BLaER1 treated with 17β-estradiol and CSF1 and Interleukin-3, amounts not matched to agents 10 nM and 100 nM (cell line): Measurements from ENCODE around the gene ZNF282.

ENCODE experiments used
- H3K27ac ChIP-seq, 11 experiments: shearing (Covaris generic); formaldehyde crosslinking; 2 replicates each; pipeline ENCODE4 v1.8.1; 2022
- H3K27me3 ChIP-seq, 11 experiments: shearing (Covaris generic); formaldehyde crosslinking; 2 replicates each; pipeline ENCODE4 v1.8.1; 2022
- H3K36me3 ChIP-seq, 11 experiments: shearing (Covaris generic); formaldehyde crosslinking; 2 replicates each; pipeline ENCODE4 v1.8.1; 2022
- H3K4me1 ChIP-seq, 10 experiments: shearing (Covaris generic); formaldehyde crosslinking; 2 replicates each; pipeline ENCODE4 v1.8.1; 2022
- H3K4me2 ChIP-seq, 11 experiments: shearing (Covaris generic); formaldehyde crosslinking; 2 replicates each; pipeline ENCODE4 v1.8.1; 2022
- H3K4me3 ChIP-seq, 10 experiments: shearing (Covaris generic); formaldehyde crosslinking; 2 replicates each; pipeline ENCODE4 v1.8.1; 2022
- H3K9ac ChIP-seq, 11 experiments: shearing (Covaris generic); formaldehyde crosslinking; 2 replicates each; pipeline ENCODE4 v1.8.1; 2022
- H3K9me3 ChIP-seq, 11 experiments: shearing (Covaris generic); formaldehyde crosslinking; replicated peaks in 1 of 11; 2 replicates each; pipeline ENCODE4 v1.8.1; 2022
- H4K20me1 ChIP-seq, 11 experiments: shearing (Covaris generic); formaldehyde crosslinking; 2 replicates each; pipeline ENCODE4 v1.8.1; 2022
- Cebpa-rat ChIP-seq, 11 experiments: shearing (Covaris generic); IDR thresholded peaks; 2 replicates each; pipeline ENCODE4 v1.8.1; 2022

Gene ZNF282

GRCh38 chr7:149252378-149252777 is 57.0 kb downstream of the ZNF282 start:
- Histone ChIP-seq H3K4me1 (peaks cover 0 to 14% (median 9%) of the 10 kb centered on the region in 10 experiments; a peak in 4 of 20 replicates), H3K27me3 (no peaks in the 10 kb centered on the region), H3K4me3 (no peak overlapping the region), H3K4me2 (no peak overlapping the region), H3K9ac (no peak overlapping the region), H3K36me3 (peaks cover 67 to 85% (median 73%) of the 10 kb centered on the region in 11 experiments), H3K27ac (no peak overlapping the region), H3K9me3 (no peaks in the 10 kb centered on the region), H4K20me1 (peaks cover 5 to 24% (median 20%) of the 10 kb centered on the region in 11 experiments; a peak in 14 of 22 replicates)
- no peak for TF ChIP-seq Cebpa-rat (IDR thresholded peaks at IDR 0.05)

DNA sequence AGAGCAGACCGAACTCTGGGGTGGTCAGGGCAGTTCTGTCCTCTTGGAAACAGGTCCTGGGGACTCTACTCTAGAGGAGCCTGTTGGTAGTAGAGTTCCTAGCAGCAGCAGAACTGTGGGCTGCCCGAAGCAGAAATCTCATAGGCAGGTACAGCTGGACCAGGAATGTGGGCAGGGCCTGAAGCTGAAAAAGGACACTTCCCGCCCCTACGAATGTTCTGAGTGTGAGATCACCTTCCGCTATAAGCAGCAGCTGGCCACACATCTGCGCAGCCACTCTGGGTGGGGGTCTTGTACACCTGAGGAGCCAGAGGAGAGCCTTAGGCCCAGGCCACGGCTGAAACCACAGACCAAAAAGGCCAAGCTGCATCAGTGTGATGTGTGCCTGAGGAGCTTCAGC is 58.3 kb downstream of the ZNF282 start:
- H3K27me3 ChIP-seq: no peaks in the 10 kb centered on the region
- no peaks in the 10 kb centered on the region for H3K9me3 ChIP-seq
- H3K27ac ChIP-seq: no peak overlapping the region
- no peak overlapping the region for H3K4me2 ChIP-seq
- no peak overlapping the region for H3K9ac ChIP-seq
- no peak for TF ChIP-seq Cebpa-rat (IDR thresholded peaks at IDR 0.05)
- H4K20me1 ChIP-seq: peaks cover 5 to 12% (median 9%) of the 10 kb centered on the region in 11 experiments; a peak in 13 of 22 replicates
- H3K36me3 ChIP-seq: peaks cover 67 to 78% (median 72%) of the 10 kb centered on the region in 11 experiments
- no peak overlapping the region for H3K4me3 ChIP-seq
- H3K4me1 ChIP-seq: peaks cover 0 to 3% (median 0%) of the 10 kb centered on the region in 10 experiments; a peak in 1 of 20 replicates

DNA sequence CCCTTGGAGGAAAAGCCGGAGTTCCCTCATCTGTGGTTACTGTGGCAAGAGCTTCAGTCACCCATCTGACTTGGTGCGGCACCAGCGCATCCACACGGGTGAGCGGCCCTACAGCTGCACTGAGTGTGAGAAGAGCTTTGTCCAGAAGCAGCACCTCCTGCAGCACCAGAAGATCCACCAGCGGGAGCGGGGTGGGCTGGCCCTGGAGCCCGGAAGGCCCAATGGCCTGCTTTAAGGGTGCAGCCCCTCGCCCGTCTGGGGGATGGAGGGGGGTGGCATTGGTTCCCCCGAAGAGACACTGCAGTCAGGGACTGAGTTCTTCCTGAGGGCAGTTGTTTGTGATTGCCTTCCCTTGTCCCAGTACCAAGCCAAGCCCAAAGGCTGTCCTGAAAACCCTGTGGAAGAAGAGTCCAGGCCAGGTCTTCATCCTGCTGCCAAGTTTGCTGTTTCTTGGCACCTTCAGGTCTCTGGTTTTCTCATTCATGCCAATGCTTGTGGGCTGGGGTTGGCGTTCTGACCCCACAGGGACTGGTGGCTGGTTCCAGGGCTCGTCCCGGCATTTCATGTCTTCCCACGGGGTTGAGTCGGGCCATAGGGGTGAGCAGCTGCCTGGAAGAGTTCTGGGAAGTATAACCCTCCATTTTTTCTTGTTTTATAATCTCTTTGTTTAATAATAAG is 59.0 kb downstream of the ZNF282 start:
- TF ChIP-seq Cebpa-rat (IDR thresholded peaks at IDR 0.05): no peak
- Histone ChIP-seq H3K4me1 (no peaks in the 10 kb centered on the region), H4K20me1 (peaks cover 0 to 10% (median 4%) of the 10 kb centered on the region in 11 experiments; a peak in 10 of 22 replicates), H3K9me3 (no peaks in the 10 kb centered on the region), H3K4me2 (no peak overlapping the region), H3K36me3 (peaks cover 67 to 78% (median 72%) of the 10 kb centered on the region in 11 experiments), H3K4me3 (no peak overlapping the region), H3K27ac (no peak overlapping the region), H3K9ac (no peak overlapping the region), H3K27me3 (no peaks in the 10 kb centered on the region)

GRCh38 chr7:149255174-149255573 is 59.8 kb downstream of the ZNF282 start:
- no peak overlapping the region for H3K4me2 ChIP-seq
- H3K27me3 ChIP-seq: no peaks in the 10 kb centered on the region
- no peaks in the 10 kb centered on the region for H3K9me3 ChIP-seq
- no peak for TF ChIP-seq Cebpa-rat (IDR thresholded peaks at IDR 0.05)
- H3K36me3 ChIP-seq: peaks cover 61 to 70% (median 63%) of the 10 kb centered on the region in 11 experiments
- peaks cover 0 to 10% (median 0%) of the 10 kb centered on the region in 11 experiments; a peak in 6 of 22 replicates for H4K20me1 ChIP-seq
- H3K9ac ChIP-seq: no peak overlapping the region
- no peak overlapping the region for H3K4me3 ChIP-seq
- no peak overlapping the region for H3K27ac ChIP-seq
- H3K4me1 ChIP-seq: no peaks in the 10 kb centered on the region

- Histone ChIP-seq H3K4me1 (peaks cover 0 to 5% (median 5%) of the 10 kb centered on the region in 10 experiments; a peak in 12 of 20 replicates), H3K4me3 (no peak overlapping the region), H3K36me3 (peaks cover 48 to 56% (median 49%) of the 10 kb centered on the region in 11 experiments), H3K27me3 (no peaks in the 10 kb centered on the region), H4K20me1 (peaks cover 0 to 10% (median 0%) of the 10 kb centered on the region in 11 experiments; a peak in 4 of 22 replicates), H3K4me2 (no peak overlapping the region), H3K9ac (no peak overlapping the region), H3K27ac (no peak overlapping the region), H3K9me3 (no peaks in the 10 kb centered on the region)
- no peak for TF ChIP-seq Cebpa-rat (IDR thresholded peaks at IDR 0.05)
These were observed 61.2 kb downstream of the ZNF282 start for GRCh38 chr7:149256568-149256967.

- H3K4me2 ChIP-seq: no peak overlapping the region
- peaks cover 0 to 10% (median 0%) of the 10 kb centered on the region in 11 experiments; a peak in 4 of 22 replicates for H4K20me1 ChIP-seq
- TF ChIP-seq Cebpa-rat (IDR thresholded peaks at IDR 0.05): no peak
- H3K4me3 ChIP-seq: no peak overlapping the region
- peaks cover 0 to 10% (median 8%) of the 10 kb centered on the region in 10 experiments; a peak in 19 of 20 replicates for H3K4me1 ChIP-seq
- H3K36me3 ChIP-seq: peaks cover 42 to 50% (median 44%) of the 10 kb centered on the region in 11 experiments
- H3K27me3 ChIP-seq: no peaks in the 10 kb centered on the region
- no peak overlapping the region for H3K27ac ChIP-seq
- no peak overlapping the region; a peak in 1 of 22 replicates for H3K9ac ChIP-seq
- no peaks in the 10 kb centered on the region for H3K9me3 ChIP-seq
These were observed 61.8 kb downstream of the ZNF282 start for GRCh38 chr7:149257146-149257545.

DNA sequence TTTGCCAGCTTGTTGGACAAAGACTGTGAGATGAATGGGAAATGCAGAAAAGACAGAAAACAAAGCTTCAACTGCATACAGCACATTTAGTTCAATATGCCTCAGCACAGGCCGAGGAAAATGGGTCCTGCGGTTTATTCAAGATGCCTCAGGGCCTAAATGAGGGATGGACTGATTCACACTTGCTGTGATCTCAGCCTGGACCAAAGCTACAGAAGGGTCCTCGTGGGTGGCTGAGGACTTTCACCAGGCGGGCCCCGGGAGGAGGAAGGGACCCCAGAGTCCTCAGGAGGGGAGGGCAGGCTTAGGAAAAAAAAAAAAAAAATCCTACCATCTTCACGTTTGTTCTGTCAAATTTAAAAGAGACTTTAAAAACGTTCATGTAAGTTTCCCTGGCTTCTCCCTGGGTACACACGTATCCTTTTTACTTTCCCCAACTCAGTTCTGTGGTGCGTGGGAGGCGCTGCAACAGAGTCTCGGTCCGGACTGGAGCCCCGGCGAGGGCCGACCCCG is 66.0 kb downstream of the ZNF282 start:
- Histone ChIP-seq H3K9me3 (no peaks in the 10 kb centered on the region), H3K9ac (peak overlapping the region; percentile 76 to 88 (median 83)), H3K4me2 (peak overlapping the region; percentile 81 to 97 (median 92)), H3K4me3 (peak overlapping the region; percentile 57 to 71 (median 62)), H3K36me3 (peaks cover 11 to 23% (median 15%) of the 10 kb centered on the region in 11 experiments), H4K20me1 (peaks cover 0 to 4% (median 0%) of the 10 kb centered on the region in 11 experiments; a peak in 3 of 22 replicates), H3K27me3 (no peaks in the 10 kb centered on the region), H3K4me1 (peaks cover 16 to 26% (median 19%) of the 10 kb centered on the region in 10 experiments), H3K27ac (peak overlapping the region; percentile 81 to 90 (median 88); a peak in 21 of 22 replicates)
- no peak for TF ChIP-seq Cebpa-rat (IDR thresholded peaks at IDR 0.05)

DNA sequence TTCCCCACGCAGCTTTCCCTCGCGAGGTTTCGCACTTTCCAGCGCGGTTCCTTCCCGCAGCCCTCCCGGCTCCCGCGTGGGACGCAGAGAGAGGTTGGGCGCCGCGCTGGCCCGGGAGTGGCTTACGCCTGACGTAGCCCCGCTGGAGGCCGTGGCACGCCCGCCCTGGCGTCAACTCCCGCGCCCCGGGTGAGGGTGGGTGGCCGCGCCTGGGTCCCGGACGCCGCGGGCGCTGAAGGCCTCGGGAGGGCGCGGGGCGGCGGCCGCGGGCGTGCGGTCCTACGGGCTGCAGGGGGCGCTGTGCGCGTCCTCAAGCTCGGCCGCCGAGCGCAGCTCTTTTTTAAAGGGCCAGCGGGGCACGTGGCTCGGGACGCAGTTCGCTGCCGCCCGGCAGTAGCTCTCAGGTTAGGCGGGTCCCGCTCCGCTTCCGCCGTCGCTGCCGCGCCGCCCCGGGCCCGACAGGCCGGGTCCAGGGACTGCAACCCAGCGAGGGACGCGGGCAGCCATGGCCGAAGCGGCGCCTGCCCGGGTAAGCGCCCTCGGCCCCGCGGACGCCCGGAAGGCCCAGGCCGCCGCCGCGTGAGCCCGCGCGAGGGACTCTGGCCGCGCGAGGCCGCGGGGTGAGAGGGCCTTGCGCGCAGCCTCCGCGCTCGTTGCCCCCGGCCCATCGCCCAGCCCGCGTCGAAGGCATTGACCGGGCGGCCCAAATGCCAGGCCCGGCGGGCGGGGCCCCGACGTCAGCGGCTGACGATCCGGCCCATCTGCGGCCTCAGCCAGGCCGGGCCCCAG is 66.7 kb downstream of the ZNF282 start, which contains the start of gene ZNF783:
TSS of gene ZNF783 (plus strand) at position 368 of the 789 bp plus-strand sequence. CDS start at position 506, 138 bp downstream.
- Histone ChIP-seq H3K9ac (peak within 1 kb of the TSS; percentile 76 to 88 (median 83)), H4K20me1 (peaks cover 0 to 4% (median 0%) of the 10 kb centered on the region in 11 experiments; a peak in 4 of 22 replicates), H3K4me2 (peak within 1 kb of the TSS; percentile 81 to 97 (median 92)), H3K4me3 (peak within 1 kb of the TSS; percentile 57 to 71 (median 62)), H3K27me3 (no peaks in the 10 kb centered on the region), H3K36me3 (peaks cover 12 to 24% (median 21%) of the 10 kb centered on the region in 11 experiments), H3K27ac (peak within 1 kb of the TSS; percentile 81 to 90 (median 88)), H3K4me1 (peaks cover 16 to 26% (median 19%) of the 10 kb centered on the region in 10 experiments), H3K9me3 (no peaks in the 10 kb centered on the region)
- TF ChIP-seq Cebpa-rat (IDR thresholded peaks at IDR 0.05): no peak
